Activated effector memory CD4-positive, alpha-beta T cell treated with anti-CD3 and anti-CD28 coated beads, Interleukin-2, amount 50 U/mL, for 16 hours (primary cell): ENCODE measurements around the gene POLR1G.
A peak's percentile ranks its signal among the peaks of the same experiment; 100 is the strongest.
"Not testable (repeated sequence)": the region's sequence is repeated elsewhere in the genome, so short reads cannot be mapped to it uniquely, and the experiment has no call there.

Experiments used
- DNase-seq: peaks from one replicate; pipeline ENCODE4 v3.0.0-alpha.2; 2020

POLR1G gene

DNA sequence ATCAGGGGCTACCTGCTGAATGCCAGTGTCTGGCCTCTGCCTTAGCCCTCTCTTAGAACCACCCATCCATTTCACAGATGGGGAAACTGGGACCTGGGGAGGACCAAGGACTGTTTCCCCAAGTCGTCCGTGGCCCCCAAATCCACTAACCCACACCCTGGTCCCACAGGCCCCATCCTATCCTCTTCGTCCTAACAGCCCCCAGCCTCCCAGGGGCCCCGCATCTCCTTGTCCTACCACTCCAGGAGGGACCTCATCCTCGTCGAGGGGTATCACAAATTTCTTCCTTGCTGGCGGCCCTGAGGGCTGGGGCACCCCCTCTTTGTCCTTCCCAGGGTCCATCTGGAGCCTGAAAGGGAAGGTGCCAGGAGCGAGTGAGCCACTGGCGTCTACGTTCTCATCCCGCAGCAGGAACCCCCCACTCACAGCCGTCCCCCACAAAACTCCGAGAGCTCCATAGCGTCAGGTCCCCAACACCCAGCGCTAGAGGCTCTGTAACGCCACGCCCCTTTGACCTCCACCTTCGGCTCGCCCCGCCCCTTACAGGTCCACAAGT, 16.7 kb downstream of the POLR1G start:
- DNase-seq: no peak

DNA sequence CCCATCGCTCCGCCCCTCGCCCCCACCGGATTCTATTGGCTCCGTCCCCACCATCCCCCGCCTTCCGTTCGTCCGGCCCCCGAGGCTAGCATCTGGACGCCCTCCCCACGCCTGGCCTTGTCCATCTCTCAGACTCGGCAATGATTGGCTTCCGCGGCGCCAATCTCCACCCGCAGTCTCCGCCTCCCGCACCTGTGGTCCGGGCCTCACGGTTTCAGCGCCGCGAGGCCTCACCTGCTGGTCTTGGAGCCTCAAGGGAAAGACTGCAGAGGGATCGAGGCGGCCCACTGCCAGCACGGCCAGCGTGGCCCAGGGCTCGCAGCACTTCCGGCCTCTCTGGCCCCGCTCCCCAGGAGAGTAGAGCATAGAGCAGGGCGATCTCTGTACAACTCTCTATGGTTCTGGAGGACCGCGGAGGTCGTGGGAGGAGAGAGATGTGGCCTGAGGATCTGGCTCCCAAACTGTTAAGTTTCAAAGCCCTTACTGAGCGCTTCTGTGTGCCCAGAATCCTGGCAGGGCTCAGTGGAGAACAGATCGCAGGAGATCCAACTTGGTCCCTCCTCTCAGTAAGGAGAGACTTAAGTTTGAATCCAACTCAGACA, 17.2 kb downstream of the POLR1G start, which contains the start of gene ERCC1:
Gene ERCC1 (minus strand): TSS at position 329 of the 602 bp plus-strand sequence. CDS start 543 bp downstream, outside the sequence.
- peak; percentile 93 for DNase-seq

DNA sequence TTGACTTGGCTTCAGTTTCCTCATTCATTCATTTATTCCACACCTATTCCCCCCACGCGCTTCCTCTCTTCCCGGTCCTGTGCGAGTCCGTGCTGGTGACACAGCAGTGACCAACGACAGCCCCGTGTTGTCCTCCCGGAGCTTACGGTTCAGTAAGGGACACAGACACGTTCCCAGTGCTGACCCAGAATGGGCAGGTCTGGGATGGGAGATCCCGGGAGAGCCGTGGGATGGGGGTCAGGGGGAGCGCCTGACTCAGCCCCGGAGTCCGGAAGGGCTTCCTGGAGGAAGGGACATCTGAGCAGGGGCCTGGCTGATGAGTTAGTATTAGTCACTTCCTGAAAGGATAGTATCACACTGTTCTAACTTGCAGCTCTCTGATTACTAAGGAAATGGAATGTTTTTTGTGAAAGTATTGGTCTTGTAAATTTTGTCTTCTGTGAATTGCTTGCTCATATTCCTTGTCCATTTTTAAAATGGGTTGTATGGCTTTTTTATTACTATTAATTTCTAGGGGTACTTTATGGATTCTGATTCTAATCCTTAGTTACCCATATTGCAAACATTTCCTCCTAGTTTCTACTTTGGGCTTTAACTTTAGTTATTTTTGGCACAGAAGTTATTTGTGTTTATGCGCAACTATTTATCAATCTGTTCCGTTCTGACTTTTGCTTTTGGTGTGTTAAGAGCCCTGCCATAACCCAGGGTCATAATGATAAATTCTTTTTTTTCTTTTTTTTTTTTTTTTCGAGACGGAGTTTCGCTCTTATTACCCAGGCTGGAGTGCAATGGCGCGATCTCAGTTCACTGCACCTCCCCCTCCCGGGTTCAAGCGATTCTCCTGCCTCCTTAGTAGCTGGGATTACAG, 18.0 kb downstream of the POLR1G start:
- DNase-seq: peak; percentile 83

DNA sequence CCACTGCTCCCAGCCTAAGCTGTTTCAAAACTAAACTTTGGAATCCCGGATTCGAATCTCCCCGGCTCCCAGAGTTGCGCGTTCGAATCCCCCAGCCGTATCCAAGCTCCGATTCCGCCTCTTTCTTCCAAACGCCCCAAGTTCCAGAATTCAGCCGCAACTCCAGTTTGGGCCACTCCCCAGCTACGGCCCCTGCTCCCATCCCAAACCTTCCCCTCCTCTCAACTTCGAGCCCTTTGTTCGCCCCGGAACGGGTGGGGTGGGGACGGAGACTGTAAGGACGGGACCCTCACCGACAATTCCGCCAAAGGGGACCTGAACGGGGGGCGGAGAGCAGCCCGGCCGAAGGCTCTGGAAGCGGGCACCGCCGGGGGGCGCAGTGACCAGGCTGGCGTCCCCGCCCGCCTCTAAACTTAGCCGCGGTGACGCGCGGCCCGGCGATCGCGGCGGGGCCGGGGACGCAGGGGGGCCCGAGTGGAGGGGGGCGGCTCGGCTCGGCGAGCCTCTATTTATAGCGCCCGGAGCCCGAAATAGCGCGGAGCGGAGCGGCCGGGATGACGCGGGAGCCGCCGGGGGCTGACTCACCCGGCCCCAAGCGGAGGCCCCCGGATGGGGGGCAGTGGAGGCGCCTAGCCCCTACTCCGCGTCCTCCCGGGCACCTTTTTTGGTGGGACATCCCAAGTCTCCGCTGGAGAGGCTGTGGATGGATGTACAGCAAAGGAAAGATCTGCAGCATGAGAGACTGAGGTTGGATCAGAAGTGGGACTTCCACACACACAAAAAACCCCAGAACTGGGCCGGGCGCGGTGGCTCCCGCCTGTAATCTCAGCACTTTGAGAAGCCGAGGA, 22.2 kb downstream of the POLR1G start:
- peak; percentile 72 for DNase-seq

DNA sequence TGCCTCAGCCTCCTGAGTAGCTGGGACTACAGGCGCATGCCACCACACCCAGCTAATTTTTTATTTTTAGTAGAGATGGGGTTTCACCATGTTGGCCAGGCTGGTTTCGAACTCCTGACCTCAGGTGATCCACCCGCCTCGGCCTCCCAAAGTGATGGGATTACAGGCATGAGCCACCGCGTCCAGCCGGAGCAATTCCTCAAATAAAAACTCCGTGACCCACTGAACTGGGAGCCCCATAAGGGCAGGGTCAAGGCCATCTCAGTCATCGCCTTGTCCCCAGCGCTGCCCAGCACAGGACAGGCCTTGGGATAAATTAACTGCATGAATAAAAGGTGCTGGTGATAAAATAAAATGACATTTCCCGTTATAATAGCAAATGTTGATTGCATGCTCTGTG, 23.5 kb downstream of the POLR1G start:
- DNase-seq: not testable (repeated sequence)

DNA sequence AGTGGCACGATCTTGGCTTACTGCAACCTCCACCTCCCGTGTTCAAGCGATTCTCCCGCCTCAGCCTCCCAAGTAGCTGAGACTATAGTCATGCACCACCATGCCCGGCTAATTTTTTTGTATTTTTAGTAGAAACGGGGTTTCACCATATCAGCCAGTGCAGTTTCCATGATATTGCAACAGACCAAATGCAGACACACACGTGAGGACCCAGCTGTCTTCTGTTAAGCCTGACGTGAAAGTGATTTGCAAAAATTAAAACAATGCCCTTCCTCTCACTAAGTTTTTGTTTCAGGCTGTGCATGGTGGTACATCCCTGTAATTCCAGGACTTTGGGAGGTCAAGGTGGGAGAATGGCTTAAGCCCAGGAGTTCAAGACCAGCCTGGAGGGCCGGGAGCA, 24.6 kb downstream of the POLR1G start:
- not testable (repeated sequence) for DNase-seq

DNA sequence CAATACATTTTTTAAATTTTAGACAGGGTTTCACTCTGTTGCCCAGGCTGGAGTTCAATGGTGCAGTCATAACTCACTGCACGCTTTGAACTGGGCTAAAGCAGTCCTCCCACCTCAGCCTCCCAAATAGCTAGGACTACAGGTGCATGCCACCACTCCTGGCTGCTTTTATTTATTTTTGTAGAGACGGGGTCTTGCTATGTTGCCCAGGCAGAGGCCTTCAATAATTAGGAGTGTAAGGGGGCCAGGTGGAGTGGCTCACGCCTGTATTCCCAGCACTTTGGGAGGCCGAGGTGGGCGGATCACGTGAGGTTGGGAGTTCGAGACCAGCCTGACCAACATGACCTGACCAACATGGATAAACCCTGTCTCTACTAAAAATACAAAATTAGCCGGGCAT, 26.1 kb downstream of the POLR1G start:
- not testable (repeated sequence) for DNase-seq

DNA sequence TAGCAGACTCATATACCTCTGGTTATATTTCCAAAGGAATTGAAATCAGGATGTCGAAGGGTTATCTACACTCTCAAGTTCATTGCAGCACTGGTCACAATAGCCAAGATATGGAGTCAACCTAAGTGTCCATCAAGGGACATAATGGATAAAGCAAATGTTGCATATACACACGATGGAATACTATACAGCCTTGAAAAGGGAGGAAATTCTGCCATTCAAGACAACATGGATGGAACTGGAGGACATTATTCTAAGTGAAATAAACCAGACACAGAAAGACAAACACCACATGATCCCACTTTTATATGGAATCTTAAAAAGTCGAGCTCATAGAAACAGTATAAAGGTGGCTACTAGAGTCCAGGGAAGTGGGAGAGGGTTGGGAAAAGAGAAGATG, 30.9 kb downstream of the POLR1G start:
- DNase-seq: no peak

DNA sequence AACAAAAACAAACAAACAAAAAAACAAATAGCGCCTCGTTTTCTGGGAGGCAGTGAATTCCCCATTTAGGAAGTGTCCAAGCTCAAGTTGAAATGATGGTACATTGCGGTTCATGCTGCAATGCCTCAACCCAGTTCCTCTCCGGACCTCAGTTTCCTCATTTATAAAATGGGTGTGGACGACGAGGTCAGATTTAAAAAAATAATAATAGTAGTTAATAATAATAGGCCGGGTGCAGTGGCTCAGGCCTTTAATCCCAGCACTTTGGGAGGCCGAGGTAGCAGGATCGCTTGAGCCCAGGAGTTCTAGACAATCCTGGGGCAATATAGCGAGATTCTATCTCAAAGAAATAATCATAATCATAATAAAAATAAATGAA, 32.7 kb downstream of the POLR1G start:
- DNase-seq: no peak

DNA sequence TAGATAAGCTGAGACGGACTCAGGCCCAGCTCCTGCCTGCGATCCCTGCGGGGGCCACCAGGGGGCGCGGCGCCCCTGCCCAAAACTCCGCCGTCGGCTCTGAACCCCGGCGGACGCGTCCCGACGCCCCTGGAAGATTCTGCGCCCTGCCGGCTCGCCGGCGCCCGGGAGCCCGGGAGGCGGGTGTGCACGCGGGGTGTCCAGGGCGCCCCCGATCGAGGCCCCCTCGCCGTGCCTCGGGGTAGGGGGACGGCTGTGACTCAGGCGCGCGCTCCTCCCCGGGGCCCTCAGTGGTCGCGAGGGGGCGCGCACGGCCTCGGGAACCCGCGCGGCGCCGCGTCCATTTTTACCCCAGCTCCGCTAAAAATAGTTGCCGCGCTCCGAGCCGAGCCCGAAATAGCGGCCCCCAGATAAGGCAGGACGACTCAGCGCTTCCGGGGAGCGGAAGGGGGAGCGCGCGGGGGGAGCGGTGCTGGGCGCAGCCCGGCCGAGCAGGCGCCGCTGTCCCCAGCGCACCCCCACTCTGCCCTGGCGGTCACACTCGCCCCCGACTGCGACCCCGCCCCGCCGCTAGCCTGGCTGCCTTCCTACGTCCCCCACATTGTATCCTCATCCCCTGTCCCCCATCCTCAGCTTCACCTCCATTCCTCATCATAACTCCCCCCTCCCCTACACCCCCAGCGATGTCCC, 33.3 kb downstream of the POLR1G start:
- peak; percentile 94 for DNase-seq

DNA sequence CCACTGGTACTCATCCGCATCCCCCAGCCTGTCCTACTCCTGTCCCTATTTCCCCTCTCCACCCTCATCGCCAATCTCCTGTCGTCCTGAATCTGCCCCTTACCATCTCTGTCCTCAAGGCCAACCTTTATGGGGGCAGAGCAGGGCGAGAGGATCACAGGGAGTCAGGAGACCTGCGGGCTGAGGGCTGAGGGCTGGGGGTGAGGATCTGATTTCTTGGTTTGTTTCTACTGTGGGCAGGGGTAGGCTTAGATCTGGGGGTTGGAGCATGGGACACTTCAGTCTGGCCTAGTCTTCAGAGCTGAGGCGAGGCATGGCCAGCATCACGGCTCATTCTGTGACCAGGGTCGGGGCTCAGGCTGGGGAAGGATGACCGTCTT, 33.8 kb downstream of the POLR1G start:
- DNase-seq: no peak

DNA sequence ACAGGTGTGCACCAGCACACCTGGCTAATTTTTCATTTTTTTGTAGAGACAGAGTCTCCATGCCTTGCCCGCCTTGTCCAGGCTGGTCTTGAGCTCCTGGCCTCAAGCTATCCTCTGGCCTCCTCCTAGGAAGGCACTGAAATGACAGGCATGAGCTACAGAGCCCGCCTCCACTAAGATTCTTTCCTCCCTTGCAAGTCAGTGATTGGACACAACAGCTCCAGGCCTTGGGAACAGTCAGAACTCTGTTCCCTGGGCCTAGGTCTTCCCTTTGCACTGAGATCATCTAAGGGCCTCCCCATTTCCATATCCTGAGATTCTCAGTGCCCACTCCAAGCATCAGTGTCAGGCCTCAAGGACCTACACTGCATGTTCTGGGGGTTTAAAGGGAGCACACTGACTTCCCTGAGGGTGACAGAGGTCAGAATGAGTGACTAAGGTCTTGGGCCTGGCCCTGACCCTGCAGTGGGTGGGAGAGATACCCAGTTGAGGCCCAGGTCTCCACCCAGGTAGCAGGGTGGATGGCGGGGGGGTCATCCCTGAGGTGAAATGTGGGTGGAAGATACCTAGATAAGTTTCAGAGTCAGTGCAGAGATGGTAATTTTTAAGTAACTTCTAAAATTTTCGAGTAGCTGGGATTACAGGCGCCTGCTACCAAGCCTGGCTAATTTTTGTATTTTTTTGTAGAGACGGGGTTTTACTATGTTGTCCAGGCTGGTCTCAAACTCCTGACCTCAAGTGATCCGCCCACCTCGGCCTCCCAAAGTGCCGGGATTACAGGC, 34.6 kb downstream of the POLR1G start:
- no peak for DNase-seq

DNA sequence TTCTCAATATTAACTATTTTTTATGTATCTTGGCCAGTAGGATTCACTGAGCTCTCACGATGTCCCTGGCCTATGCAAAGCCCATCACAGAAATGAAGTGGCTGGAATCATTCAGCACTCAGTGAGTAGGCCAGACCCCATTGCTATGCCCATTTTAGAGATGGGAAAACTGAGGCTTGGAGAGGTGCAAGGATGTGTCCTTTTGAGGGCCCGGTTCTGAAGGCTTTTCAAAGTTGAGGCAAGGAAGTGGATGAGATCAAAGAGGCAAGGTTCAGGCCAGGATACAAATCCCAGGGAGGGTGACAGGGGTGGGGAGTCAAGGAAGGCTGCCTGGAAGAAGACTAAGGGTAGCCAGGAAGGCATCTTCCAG, 35.9 kb downstream of the POLR1G start:
- DNase-seq: no peak

DNA sequence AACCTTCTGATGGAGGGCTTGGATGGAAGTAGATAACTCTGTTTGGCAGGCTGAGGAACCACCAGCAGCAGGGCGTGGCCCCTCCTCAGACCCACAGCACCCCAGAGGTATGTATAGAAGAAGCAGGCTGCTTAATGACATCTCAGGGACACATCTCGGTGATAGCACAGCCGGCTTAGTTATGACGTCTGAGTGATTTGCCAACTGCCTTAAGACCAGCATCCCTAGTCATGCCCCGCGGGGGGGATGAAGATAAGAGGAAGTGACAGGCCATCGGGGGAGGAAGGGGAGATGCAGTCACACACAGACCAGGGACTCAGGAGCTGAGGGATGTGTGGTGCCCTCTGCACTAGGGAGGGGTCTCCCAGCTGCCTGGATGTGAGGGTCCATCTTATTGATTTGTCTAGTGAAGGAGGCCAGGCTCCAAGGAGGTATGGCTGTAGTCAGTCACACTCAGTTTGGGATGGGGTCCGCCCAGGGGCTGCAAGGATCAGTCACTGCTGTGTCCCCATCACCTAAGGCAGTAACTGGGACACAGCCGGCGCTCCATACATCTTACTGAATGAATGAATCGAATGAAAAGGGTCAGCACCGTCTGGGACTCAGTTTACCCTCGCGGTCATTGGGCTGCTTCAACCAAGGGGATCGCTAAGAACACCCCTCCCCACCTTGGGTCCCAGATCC, 36.5 kb downstream of the POLR1G start:
- DNase-seq: peak; percentile 74

DNA sequence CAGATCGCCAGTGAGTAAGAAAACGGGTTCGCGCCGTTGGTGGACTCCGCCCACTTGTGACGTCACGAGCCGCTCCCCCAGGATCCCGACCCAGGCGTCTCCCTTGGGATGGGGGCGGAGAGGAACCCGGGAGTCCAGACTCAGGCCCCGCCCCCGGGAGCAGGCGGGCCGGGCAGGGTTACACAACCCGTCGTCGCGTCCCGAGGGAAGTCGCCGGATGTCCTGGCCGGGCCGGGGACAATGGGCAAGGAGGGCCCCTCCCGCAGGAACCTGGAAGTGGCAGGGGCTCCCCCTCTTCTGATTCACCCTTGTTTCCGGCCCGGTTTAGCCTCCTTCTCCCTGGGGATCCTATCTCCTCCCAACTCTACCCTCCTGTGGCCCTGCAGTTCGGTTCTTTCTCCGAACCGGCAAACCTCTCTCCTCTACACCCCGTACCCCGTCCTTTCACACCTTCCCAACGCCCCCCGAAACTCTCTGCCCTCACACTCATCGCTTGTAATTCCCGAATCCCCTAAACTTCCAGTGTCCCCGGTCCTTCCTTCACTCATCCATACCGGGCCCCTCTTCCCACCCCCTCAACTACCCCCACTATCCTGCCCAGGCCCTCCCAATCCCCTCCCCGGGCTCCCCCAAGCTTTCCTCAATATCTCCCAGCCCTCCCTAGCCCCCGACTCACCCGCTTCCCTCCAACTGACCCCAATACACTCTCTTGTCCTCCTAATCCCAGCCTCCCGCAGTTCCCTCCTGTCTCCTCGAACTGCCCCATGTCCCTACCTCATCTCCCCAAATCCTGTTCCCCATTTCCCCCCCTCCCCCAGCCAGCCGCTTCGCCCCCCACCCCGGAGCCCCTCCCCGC, 37.2 kb downstream of the POLR1G start:
- peak; percentile 87 for DNase-seq

DNA sequence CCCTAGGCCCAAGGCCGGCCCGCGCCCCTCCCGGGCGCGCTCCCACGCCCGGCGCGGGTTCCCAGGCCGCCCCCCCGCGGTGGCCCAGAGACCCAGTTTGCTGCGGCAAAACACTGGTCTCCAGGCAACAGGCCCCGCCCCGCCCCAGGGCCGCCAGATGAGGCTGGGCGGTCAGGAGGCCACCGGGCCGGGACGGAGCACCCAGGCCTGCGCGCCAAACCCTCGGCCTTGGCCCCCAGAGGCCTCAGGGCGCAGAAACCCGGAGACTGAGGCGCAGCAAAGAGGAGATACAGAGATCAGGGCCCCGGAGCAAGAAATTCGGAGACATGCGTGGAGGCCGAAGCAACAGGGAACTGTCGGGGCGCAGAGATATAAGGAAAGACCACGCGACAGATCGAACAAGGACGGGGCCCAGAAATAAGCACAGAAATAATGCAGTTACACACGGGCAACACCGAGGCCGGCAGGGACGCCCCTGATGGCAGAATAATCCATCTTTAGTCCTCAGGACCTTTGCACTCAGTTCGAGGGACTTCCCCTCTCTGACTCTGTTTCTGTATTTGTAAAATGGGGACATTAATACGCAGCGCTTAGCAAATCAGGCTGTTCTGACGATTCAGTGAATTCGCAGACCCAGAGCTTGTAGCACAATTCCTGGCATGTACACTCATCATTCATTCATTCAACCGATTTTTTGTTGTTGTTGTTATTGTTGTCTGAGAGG, 38.0 kb downstream of the POLR1G start:
- DNase-seq: peak; percentile 94

DNA sequence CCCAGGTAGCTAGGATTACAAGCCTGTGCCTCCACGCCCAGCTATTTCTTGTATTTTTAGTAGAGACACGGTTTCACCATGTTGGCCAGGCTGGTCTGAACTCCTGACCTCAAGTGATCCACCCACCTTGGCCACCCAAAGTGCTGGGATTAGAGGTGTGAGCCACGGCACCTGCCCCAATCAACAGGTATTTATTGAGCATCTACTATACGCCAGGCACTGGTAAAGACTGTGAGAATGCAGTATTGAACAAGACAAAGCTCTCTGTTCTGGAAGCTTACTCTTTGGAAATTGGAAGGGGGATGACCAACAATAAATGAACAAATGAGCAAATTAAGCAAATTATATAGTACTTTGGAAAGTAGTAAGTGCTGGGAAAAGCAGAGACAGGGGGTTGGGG, 38.7 kb downstream of the POLR1G start:
- no peak for DNase-seq

DNA sequence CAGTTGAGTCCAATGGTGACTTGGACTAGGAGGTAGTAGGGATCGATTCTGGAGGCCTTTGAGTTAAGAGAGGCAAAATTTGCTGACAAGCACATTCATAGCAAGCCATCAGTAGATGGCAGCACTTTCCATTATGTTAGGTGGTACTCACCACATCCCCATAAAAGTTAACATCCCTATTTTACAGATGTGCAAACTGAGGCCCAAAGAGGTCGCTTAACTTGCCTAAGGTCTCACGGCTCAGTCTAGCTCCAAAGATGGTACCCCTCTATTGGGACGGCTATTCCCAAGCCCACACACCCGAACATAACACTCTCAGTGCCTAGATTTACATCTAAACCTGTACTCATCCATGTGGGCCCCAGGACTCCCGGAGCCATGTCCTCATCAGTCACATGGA, 39.9 kb downstream of the POLR1G start:
- no peak for DNase-seq

DNA sequence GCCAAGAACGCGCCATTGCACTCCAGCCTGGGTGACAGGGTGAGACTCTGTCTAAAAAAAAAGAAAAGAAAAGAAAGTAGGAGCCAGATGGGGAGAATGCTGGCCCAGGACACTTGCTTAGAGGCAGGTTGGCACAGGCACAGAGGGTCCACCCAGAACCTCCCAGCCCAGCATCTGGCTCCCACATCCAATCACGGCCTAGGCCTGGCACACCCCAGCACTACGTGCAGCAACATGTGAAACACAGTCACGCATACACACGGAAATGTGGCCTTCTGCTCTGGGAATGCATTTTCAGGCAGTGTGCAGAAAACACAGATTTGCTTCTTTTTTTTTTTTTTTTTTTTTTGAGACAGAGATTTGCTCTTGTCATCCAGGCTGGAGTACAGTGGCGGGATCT, 40.5 kb downstream of the POLR1G start:
- DNase-seq: no peak

DNA sequence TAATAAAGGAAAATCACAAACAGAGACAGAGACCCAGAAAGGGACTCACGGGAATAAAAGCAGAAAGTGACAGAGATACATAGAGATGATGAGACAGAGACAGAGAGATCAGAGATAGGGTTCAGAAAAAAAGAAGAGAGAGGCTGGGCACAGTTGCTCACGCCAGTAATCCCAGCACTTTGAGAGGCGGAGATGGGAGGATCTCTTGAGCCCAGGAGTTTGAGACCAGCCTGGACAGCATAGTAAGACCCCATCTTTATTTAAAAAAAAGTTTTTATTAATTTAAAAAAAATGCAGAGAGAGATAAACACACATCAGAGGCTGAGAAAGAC, 41.9 kb downstream of the POLR1G start:
- no peak for DNase-seq
